Neuronal stem cell (in vitro differentiated cells): ENCODE measurements around the gene DCLK2.

Experiments used
- DNase-seq: peaks from one replicate; pipeline ENCODE4 v3.0.0-alpha.2; 2013; ENCODE audit warnings: low spot score
- H2AFZ ChIP-seq: one replicate; pipeline ENCODE4 v1.6.1; 2013; ENCODE audit warnings: mild to moderate bottlenecking, low read length, inconsistent platforms
- H2AK5ac ChIP-seq: 2 replicates; pipeline ENCODE4 v1.6.1; 2013; ENCODE audit warnings: low read depth, mild to moderate bottlenecking, inconsistent platforms, low read length, moderate library complexity, mixed read lengths
- H2BK120ac ChIP-seq: 2 replicates; pipeline ENCODE4 v1.6.1; 2013; ENCODE audit warnings: low read depth, mild to moderate bottlenecking, inconsistent platforms, low read length, moderate library complexity, mixed read lengths
- H2BK12ac ChIP-seq: one replicate; pipeline ENCODE4 v1.6.1; 2013; ENCODE audit warnings: low read length, inconsistent platforms
- H2BK15ac ChIP-seq: 2 replicates; pipeline ENCODE4 v1.6.1; 2013; ENCODE audit warnings: mild to moderate bottlenecking, low read length, inconsistent platforms, mixed read lengths
- H2BK5ac ChIP-seq: one replicate; pipeline ENCODE4 v1.6.1; 2013; ENCODE audit warnings: inconsistent platforms, mild to moderate bottlenecking, low read length, moderate library complexity
- H3K14ac ChIP-seq: one replicate; pipeline ENCODE4 v1.6.1; 2013; ENCODE audit warnings: low read length, inconsistent platforms
- H3K18ac ChIP-seq: 2 replicates; pipeline ENCODE4 v1.6.1; 2013; ENCODE audit warnings: low read length, inconsistent platforms
- H3K23ac ChIP-seq: 2 replicates; pipeline ENCODE4 v1.6.1; 2013; ENCODE audit warnings: low read depth, mild to moderate bottlenecking, mixed read lengths, low read length, inconsistent platforms; ENCODE audit not compliant: poor library complexity
- H3K27ac ChIP-seq: replicated peaks from 3 replicates; pipeline ENCODE4 v1.5.1; 2013; ENCODE audit warnings: low read length, inconsistent platforms
- H3K27me3 ChIP-seq, 3 experiments: 2 replicates each; pipeline ENCODE4 v1.6.1; 2013; ENCODE audit warnings: low read length in 3 of 3, mild to moderate bottlenecking in 2 of 3, inconsistent platforms in 1 of 3, low read depth in 1 of 3, mixed read lengths in 1 of 3, moderate library complexity in 1 of 3; ENCODE audit not compliant: control insufficient read depth in 3 of 3, insufficient read depth in 3 of 3
- H3K36me3 ChIP-seq, 2 donors: replicated peaks in 1 of 2; 2 replicates each; pipeline ENCODE4 v1.6.1; 2013; ENCODE audit warnings: low read length in 2 of 2; ENCODE audit not compliant: control insufficient read depth in 2 of 2, insufficient read depth in 2 of 2
- H3K4ac ChIP-seq: 2 replicates; pipeline ENCODE4 v1.6.1; 2013; ENCODE audit warnings: inconsistent platforms, mild to moderate bottlenecking, low read length, moderate library complexity
- H3K4me1 ChIP-seq, 2 donors: 1 replicate in 1 of 2; 2 replicates in 1 of 2; pipeline ENCODE4 v1.6.1; 2013; ENCODE audit warnings: low read length in 2 of 2, low read depth in 1 of 2; ENCODE audit not compliant: control insufficient read depth in 2 of 2, insufficient read depth in 1 of 2
- H3K4me2 ChIP-seq: one replicate; pipeline ENCODE4 v1.6.1; 2013; ENCODE audit warnings: mild to moderate bottlenecking, low read length, inconsistent platforms; ENCODE audit not compliant: insufficient read depth, poor library complexity, severe bottlenecking
- H3K4me3 ChIP-seq, 2 donors: 2 replicates each; pipeline ENCODE4 v1.5.1; 2013; ENCODE audit warnings: low read length in 2 of 2, mild to moderate bottlenecking in 2 of 2, inconsistent platforms in 1 of 2, moderate library complexity in 1 of 2
- H3K79me1 ChIP-seq: one replicate; pipeline ENCODE4 v1.6.1; 2013; ENCODE audit warnings: low read depth, mild to moderate bottlenecking, inconsistent platforms, low read length, moderate library complexity
- H3K9ac ChIP-seq: one replicate; pipeline ENCODE4 v1.6.1; 2013; ENCODE audit warnings: mild to moderate bottlenecking, low read depth, low read length, inconsistent platforms; ENCODE audit not compliant: poor library complexity
- H3K9me3 ChIP-seq, 2 donors: replicated peaks in 1 of 2; 2 replicates each; pipeline versions ENCODE3 to v1.6.1; 2013; ENCODE audit warnings: low read length in 2 of 2, mild to moderate bottlenecking in 2 of 2, inconsistent platforms in 1 of 2, low read depth in 1 of 2, mixed read lengths in 1 of 2, moderate library complexity in 1 of 2; ENCODE audit not compliant: control insufficient read depth in 2 of 2, insufficient read depth in 1 of 2
- H4K8ac ChIP-seq: one replicate; pipeline ENCODE4 v1.6.1; 2013; ENCODE audit warnings: low read depth, mild to moderate bottlenecking, inconsistent platforms, low read length, moderate library complexity
- H4K91ac ChIP-seq: one replicate; pipeline ENCODE4 v1.6.1; 2013; ENCODE audit warnings: low read length, low read depth, mild to moderate bottlenecking, inconsistent platforms; ENCODE audit not compliant: poor library complexity
- WGBS, 2 donors: extraction: QIAGEN DNeasy Blood & Tissue Kit; methylation state at CpG; one replicate each; pipeline ENCODE4 v1.1.7; 2013; ENCODE audit warnings: missing lambda C conversion rate in 2 of 2, mixed read lengths in 1 of 2; ENCODE audit not compliant: insufficient read length in 2 of 2, insufficient replicate concordance in 1 of 2; ENCODE audit errors: extremely low coverage in 2 of 2; 5-methylcytosine and 5-hydroxymethylcytosine counted together

Gene DCLK2

DNA sequence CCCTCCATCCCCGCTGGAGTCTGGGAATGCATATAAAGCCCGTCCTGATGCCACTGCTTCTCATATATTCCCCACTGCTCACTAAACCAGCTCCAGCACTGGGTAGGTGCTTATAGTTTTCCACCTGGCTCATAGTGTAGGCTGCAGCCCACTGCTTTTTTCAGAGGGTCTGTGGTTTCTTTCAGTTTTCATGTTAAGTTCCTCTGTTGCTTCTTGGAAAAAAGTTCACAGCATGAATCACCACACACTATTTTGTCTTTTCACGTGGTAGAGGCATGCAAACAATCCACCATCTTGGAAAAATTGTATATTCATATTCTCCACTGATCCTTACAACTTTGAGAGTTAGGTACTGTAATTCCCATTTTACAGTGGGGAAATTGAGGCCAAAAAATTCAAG, 39.4 kb downstream of the DCLK2 start:
- Histone ChIP-seq H3K4me2 (no peak overlapping the region), H3K9me3 (peaks cover 0 to 24% of the 10 kb centered on the region in 2 donors), H2AK5ac (no peak overlapping the region), H2BK120ac (no peak overlapping the region), H3K4me1 (no peaks in the 10 kb centered on the region), H2AFZ (no peak overlapping the region), H3K27me3 (no peaks in the 10 kb centered on the region), H3K9ac (no peak overlapping the region), H2BK15ac (no peak overlapping the region), H3K23ac (no peak overlapping the region), H3K14ac (no peak overlapping the region), H3K36me3 (peaks cover 0 to 10% of the 10 kb centered on the region in 2 donors), H3K27ac (no peak overlapping the region), H3K18ac (no peak overlapping the region), H4K8ac (no peak overlapping the region), H3K4ac (no peak overlapping the region), H3K4me3 (no peak overlapping the region), H3K79me1 (peaks cover 3% of the 10 kb centered on the region), H2BK5ac (no peak overlapping the region), H2BK12ac (no peak overlapping the region), H4K91ac (no peak overlapping the region)
- no CpG with 5 or more reads among the region's 3 CpGs for WGBS, 2 donors
- no peak for DNase-seq

DNA sequence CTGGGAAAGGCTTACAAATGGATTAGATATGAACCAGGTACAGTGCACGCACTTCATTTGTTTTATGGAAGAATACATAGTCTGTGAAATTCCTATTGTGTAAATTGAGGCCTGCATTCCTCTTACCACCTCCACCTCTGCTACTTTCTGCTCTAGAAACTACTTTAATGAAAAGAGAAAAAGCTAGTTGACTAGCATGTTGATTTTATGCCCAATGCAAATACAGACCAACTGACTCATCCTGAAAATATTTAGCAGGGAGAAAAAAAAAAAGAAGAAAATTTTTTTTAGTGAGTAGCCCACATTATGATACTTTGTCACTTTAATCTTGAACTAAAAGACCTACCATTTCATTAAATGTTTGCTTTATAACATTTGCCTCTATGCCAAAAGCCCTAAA, 41.2 kb downstream of the DCLK2 start:
- H4K91ac ChIP-seq = no peak overlapping the region
- H2AFZ ChIP-seq = no peak overlapping the region
- H3K4me2 ChIP-seq = no peak overlapping the region
- H3K36me3 ChIP-seq = peaks cover 0 to 12% of the 10 kb centered on the region in 2 donors
- no peak overlapping the region for H2BK15ac ChIP-seq
- H3K4me3 ChIP-seq = no peak overlapping the region
- H2BK120ac ChIP-seq = no peak overlapping the region
- no peaks in the 10 kb centered on the region for H3K4me1 ChIP-seq
- DNase-seq = no peak
- H2BK12ac ChIP-seq = no peak overlapping the region
- H2AK5ac ChIP-seq = no peak overlapping the region
- no peak overlapping the region for H4K8ac ChIP-seq
- no peak overlapping the region for H2BK5ac ChIP-seq
- no peak overlapping the region for H3K9ac ChIP-seq
- H3K23ac ChIP-seq = no peak overlapping the region
- no peaks in the 10 kb centered on the region for H3K27me3 ChIP-seq
- H3K4ac ChIP-seq = no peak overlapping the region
- no peak overlapping the region for H3K27ac ChIP-seq
- peaks cover 0 to 16% of the 10 kb centered on the region in 2 donors for H3K9me3 ChIP-seq
- no peak overlapping the region for H3K14ac ChIP-seq
- H3K18ac ChIP-seq = no peak overlapping the region
- no CpG with 5 or more reads among the region's 1 CpG for WGBS, 2 donors
- peaks cover 3% of the 10 kb centered on the region for H3K79me1 ChIP-seq

DNA sequence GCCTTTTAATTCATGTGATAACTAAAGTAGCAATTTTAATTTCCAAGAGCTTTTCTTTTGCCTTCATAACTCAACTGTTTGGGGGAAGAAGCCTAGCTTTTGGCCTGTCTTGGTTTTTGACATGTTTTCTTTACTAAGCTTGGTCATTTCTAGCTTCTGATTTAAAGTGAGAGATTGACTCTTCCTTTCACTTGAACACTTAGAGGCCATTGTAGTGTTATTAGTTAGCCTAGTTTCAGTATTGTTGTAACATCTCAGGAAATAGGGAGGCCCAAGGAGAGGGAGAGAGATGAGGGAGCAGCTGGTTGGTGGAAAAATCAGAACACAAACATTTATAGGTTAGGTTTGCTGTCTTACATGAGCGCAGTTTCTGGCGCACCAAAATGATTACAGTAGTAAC, 44.8 kb downstream of the DCLK2 start:
- WGBS, 2 donors = no CpG with 5 or more reads among the region's 2 CpGs
- Histone ChIP-seq H3K79me1 (no peaks in the 10 kb centered on the region), H2BK5ac (no peak overlapping the region), H3K4me3 (no peak overlapping the region), H3K27ac (no peak overlapping the region), H3K18ac (no peak overlapping the region), H2AFZ (no peak overlapping the region), H4K8ac (no peak overlapping the region), H3K4me2 (no peak overlapping the region), H2BK120ac (no peak overlapping the region), H2AK5ac (no peak overlapping the region), H3K27me3 (no peaks in the 10 kb centered on the region), H3K9me3 (peaks cover 0 to 13% of the 10 kb centered on the region in 2 donors), H3K4me1 (no peaks in the 10 kb centered on the region), H3K4ac (no peak overlapping the region), H2BK12ac (no peak overlapping the region), H3K9ac (no peak overlapping the region), H3K23ac (no peak overlapping the region), H4K91ac (no peak overlapping the region), H3K14ac (no peak overlapping the region), H3K36me3 (peaks cover 0 to 12% of the 10 kb centered on the region in 2 donors), H2BK15ac (no peak overlapping the region)
- no peak for DNase-seq

DNA sequence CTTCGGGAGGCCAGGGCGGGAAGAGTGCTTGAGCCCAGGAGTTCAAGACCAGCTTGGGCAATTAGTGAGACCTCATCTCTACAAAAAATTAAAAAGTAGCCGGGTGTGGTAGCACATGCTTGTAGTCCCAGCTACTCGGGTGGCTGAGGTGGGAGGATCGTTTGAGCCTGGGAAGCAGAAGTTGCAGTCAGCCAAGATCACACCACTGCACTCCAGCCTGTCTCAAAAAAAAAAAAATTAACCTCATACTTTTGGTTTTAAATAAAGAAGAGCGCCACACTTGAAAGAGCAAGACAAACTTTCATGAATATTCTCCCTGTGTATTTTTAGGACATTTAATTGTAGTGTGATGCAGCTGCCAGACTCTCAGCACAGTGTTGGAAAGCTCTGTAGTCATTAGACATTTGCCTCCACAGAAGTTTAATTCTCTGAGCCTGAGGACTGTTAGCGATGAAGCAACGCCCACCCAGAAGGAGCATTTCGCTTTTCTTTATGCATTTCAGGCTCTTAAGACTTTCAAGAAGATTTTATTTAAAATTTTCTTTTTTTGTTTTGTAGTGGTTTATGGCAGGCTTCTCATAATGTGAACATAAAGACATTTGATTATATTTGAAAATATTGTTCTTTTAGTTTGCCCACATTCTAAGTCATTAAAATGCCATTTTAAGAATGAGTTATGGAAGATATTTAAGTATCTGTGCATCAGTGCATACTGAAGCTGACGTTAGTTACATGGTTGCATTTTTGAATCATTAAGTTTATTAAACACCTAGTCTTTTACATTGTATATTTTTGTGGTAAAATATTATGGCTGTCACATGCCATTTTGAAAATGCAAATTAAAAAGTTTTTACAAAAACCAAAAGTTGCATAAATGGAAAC, 45.8 kb downstream of the DCLK2 start:
- no peak overlapping the region for H3K4me3 ChIP-seq

More for the DNA sequence above, 45.8 kb downstream of the DCLK2 start:
- peaks cover 0 to 13% of the 10 kb centered on the region in 2 donors for H3K9me3 ChIP-seq
- H4K91ac ChIP-seq = no peak overlapping the region
- DNase-seq = no peak
- no peak overlapping the region for H3K23ac ChIP-seq
- no CpG with 5 or more reads among the region's 10 CpGs for WGBS, 2 donors
- no peaks in the 10 kb centered on the region for H3K4me1 ChIP-seq
- no peak overlapping the region for H3K27ac ChIP-seq
- H3K18ac ChIP-seq = no peak overlapping the region
- no peaks in the 10 kb centered on the region for H3K27me3 ChIP-seq
- H2AK5ac ChIP-seq = no peak overlapping the region
- no peak overlapping the region for H2BK5ac ChIP-seq
- no peak overlapping the region for H4K8ac ChIP-seq
- H2BK120ac ChIP-seq = no peak overlapping the region
- no peak overlapping the region for H3K9ac ChIP-seq
- no peak overlapping the region for H2BK15ac ChIP-seq
- no peaks in the 10 kb centered on the region for H3K79me1 ChIP-seq
- no peak overlapping the region for H2BK12ac ChIP-seq
- no peak overlapping the region for H2AFZ ChIP-seq
- H3K36me3 ChIP-seq = peaks cover 0 to 12% of the 10 kb centered on the region in 2 donors
- no peak overlapping the region for H3K4ac ChIP-seq
- H3K14ac ChIP-seq = no peak overlapping the region
- H3K4me2 ChIP-seq = no peak overlapping the region
